Measurements from ENCODE around the gene FARP2. TPM values are rescaled to one million over a fixed set of nuclear protein-coding genes. Genes with fewer than 3 reads are reported as not detected.
A peak's percentile ranks its signal among the peaks of the same experiment; 100 is the strongest.

FARP2 gene
- total and polyA plus RNA-seq, 2 of the 13 experiments (the other 11 are each of a cell fraction or from before 2014, with no cell fraction given), result 28.0 to 45.4 TPM

DNA sequence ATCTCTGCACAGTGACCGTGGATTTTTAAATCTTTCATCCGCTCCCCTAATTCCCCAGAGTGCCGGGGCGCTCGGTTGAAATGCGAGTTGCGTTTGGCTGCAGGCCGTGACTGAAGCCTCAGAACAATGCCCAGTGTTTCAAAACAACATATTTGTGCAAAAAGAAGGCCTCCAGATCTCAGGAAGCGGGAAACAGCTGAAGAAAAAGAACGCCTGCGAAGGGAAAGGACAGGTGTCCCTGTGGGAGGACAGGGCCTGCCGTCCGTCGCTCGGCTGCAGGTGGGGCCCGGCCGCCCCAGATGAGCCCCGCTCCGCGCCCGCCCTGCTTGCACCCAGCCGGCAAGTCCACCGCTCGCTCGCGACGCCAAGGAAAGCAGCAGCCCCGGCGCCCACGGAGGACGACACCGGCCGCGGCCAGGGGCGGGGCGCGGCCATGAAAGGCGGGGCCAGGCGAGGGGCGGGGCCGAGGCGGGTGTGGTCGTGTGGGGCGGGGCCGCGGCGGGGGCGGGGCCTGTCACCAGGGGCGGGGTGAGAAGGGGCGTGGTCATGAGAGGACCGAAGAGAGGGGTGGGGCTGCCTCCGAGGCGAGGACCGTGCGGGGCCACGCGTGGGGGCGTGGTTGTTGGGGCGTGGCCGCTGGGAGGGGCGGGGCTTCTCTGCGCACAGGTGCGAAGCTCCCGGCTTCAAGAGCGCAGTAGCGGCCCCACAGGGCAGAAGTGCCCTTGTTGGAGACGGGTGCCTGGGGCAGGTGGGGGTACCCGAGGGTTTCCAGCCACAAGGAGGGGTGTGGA, 184.9 kb downstream of the FARP2 start (continued):
- TF ChIP-seq, protein P1, sequence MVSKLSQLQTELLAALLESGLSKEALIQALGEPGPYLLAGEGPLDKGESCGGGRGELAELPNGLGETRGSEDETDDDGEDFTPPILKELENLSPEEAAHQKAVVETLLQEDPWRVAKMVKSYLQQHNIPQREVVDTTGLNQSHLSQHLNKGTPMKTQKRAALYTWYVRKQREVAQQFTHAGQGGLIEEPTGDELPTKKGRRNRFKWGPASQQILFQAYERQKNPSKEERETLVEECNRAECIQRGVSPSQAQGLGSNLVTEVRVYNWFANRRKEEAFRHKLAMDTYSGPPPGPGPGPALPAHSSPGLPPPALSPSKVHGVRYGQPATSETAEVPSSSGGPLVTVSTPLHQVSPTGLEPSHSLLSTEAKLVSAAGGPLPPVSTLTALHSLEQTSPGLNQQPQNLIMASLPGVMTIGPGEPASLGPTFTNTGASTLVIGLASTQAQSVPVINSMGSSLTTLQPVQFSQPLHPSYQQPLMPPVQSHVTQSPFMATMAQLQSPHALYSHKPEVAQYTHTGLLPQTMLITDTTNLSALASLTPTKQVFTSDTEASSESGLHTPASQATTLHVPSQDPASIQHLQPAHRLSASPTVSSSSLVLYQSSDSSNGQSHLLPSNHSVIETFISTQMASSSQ (IDR thresholded peaks at IDR 0.05; ENCODE audit: low read depth), result no peak
- TF ChIP-seq, protein P1 (CRISPR knock-in tag; IDR thresholded peaks at IDR 0.05; ENCODE audit: borderline replicate concordance), result 0 out of 2 replicates have a peak, but pooled peaks have one; percentile 29
- TF ChIP-seq ZC3H4 (CRISPR knock-in tag; IDR thresholded peaks at IDR 0.05; ENCODE audit: borderline replicate concordance) (no peak), CC2D1A (CRISPR knock-in tag; IDR thresholded peaks at IDR 0.05) (no peak), ATF1 (CRISPR knock-in tag; IDR thresholded peaks at IDR 0.05) (no peak), STAG1 (CRISPR knock-in tag; IDR thresholded peaks at IDR 0.05) (no peak), MEF2D (CRISPR knock-in tag; IDR thresholded peaks at IDR 0.05) (no peak), EEA1 (CRISPR knock-in tag; IDR thresholded peaks at IDR 0.05; ENCODE audit: borderline replicate concordance) (0 out of 2 replicates have a peak, but pooled peaks have one; percentile 16), ZNF33A (CRISPR knock-in tag; IDR thresholded peaks at IDR 0.05; ENCODE audit: borderline replicate concordance) (no peak), ATF7 (IDR thresholded peaks at IDR 0.05) (no peak), ATF7 (CRISPR knock-in tag; IDR thresholded peaks at IDR 0.05) (no peak), MED13 (CRISPR knock-in tag; IDR thresholded peaks at IDR 0.05) (peak; percentile 40; the same call in 1 of the 2 replicates), KLF16 (CRISPR knock-in tag; IDR thresholded peaks at IDR 0.05) (no peak), ZC3H13 (CRISPR knock-in tag; IDR thresholded peaks at IDR 0.05) (peak; percentile 36; the same call in 1 of the 2 replicates), ZNF792 (CRISPR knock-in tag; IDR thresholded peaks at IDR 0.05) (no peak), MED1 (CRISPR knock-in tag; IDR thresholded peaks at IDR 0.05) (peak; percentile 35; the same call in 1 of the 2 replicates), KLF12 (CRISPR knock-in tag; IDR thresholded peaks at IDR 0.05; ENCODE audit: borderline replicate concordance) (no peak; the same call in 1 of the 2 replicates), KDM6A (CRISPR knock-in tag; IDR thresholded peaks at IDR 0.05; ENCODE audit: low read depth) (no peak), SOX5 (CRISPR knock-in tag; IDR thresholded peaks at IDR 0.05; ENCODE audit: borderline replicate concordance) (no peak), SATB2 (CRISPR knock-in tag; IDR thresholded peaks at IDR 0.05) (no peak)
- TF ChIP-seq, protein P2, sequence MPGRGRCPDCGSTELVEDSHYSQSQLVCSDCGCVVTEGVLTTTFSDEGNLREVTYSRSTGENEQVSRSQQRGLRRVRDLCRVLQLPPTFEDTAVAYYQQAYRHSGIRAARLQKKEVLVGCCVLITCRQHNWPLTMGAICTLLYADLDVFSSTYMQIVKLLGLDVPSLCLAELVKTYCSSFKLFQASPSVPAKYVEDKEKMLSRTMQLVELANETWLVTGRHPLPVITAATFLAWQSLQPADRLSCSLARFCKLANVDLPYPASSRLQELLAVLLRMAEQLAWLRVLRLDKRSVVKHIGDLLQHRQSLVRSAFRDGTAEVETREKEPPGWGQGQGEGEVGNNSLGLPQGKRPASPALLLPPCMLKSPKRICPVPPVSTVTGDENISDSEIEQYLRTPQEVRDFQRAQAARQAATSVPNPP (CRISPR knock-in tag; IDR thresholded peaks at IDR 0.05), result no peak
- TF ChIP-seq, protein P3, sequence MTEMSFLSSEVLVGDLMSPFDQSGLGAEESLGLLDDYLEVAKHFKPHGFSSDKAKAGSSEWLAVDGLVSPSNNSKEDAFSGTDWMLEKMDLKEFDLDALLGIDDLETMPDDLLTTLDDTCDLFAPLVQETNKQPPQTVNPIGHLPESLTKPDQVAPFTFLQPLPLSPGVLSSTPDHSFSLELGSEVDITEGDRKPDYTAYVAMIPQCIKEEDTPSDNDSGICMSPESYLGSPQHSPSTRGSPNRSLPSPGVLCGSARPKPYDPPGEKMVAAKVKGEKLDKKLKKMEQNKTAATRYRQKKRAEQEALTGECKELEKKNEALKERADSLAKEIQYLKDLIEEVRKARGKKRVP (CRISPR knock-in tag; IDR thresholded peaks at IDR 0.05), result peak in 1 of 2 experiments; percentile 33; a peak in 1 of 4 replicates

Measured in HepG2 (cell line).